ENCODE data around the gene DENND2D. TPM values are rescaled to one million over a fixed set of nuclear protein-coding genes. Genes with fewer than 3 reads are reported as not detected.

Gene DENND2D
- total and polyA plus RNA-seq, 10 of the 15 experiments (the other 5 are each of a cell fraction or from before 2014, with no cell fraction given), result 149 to 375 (median 172) TPM

DNA sequence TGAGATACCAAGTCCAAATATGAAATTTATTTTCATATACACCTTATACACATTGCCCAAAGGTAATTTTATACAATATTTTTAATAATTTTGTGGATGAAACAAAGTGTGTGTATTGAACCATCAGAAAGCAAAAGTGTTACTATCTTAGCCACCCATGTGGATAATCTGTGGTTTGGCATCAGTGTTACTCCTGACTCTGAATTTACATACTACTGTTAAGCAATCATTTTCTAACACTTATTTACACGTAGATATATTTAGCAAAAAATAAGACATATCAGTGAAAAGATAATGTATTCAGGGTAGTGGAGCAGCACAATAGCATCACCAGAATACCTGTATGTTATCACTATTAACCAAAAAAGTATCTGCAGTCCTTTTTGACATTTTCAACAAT is 23.8 kb downstream of the DENND2D start:
- FAIRE-seq (no peak), ATAC-seq (peak; percentile 68), DNase-seq (ENCODE audit: low read depth, low spot score) (no peak)
- H3K9ac ChIP-seq (ENCODE audit: control insufficient read depth, insufficient read depth, low read length), result no peak overlapping the region
- no TSS peak for BruUV-seq (replicated peaks)
- intact Hi-C loops (cut with micrococcal nuclease; ENCODE audit: unreplicated experiment) (no loop called here), in situ Hi-C loops (cut with MboI) (no loop called here)
- H4K20me1 ChIP-seq (ENCODE audit: control insufficient read depth, insufficient read depth), result no peaks in the 10 kb centered on the region
- peaks cover 0 to 8% of the 10 kb centered on the region in 2 experiments; a peak in 1 of 4 replicates for H3K36me3 ChIP-seq (ENCODE audit: control insufficient read depth in 2 of 2, insufficient read depth in 2 of 2, low read length in 1 of 2)
- ChIA-PET RAD21 (ENCODE audit: unreplicated experiment) (no interaction called here), SMC1A (ENCODE audit: uncharacterized antibody, unreplicated experiment) (interaction anchor here (0.9 to 1.7 kb wide), 3 partner anchors 11 to 25 kb away, joined by 3 read pairs; no protein-coding TSS in a partner anchor), POLR2A (no interaction called here), CTCF (no interaction called here)
- TF ChIP-seq, protein P1, sequence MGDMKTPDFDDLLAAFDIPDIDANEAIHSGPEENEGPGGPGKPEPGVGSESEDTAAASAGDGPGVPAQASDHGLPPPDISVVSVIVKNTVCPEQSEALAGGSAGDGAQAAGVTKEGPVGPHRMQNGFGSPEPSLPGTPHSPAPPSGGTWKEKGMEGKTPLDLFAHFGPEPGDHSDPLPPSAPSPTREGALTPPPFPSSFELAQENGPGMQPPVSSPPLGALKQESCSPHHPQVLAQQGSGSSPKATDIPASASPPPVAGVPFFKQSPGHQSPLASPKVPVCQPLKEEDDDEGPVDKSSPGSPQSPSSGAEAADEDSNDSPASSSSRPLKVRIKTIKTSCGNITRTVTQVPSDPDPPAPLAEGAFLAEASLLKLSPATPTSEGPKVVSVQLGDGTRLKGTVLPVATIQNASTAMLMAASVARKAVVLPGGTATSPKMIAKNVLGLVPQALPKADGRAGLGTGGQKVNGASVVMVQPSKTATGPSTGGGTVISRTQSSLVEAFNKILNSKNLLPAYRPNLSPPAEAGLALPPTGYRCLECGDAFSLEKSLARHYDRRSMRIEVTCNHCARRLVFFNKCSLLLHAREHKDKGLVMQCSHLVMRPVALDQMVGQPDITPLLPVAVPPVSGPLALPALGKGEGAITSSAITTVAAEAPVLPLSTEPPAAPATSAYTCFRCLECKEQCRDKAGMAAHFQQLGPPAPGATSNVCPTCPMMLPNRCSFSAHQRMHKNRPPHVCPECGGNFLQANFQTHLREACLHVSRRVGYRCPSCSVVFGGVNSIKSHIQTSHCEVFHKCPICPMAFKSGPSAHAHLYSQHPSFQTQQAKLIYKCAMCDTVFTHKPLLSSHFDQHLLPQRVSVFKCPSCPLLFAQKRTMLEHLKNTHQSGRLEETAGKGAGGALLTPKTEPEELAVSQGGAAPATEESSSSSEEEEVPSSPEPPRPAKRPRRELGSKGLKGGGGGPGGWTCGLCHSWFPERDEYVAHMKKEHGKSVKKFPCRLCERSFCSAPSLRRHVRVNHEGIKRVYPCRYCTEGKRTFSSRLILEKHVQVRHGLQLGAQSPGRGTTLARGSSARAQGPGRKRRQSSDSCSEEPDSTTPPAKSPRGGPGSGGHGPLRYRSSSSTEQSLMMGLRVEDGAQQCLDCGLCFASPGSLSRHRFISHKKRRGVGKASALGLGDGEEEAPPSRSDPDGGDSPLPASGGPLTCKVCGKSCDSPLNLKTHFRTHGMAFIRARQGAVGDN (IDR thresholded peaks at IDR 0.05), result 0 out of 2 replicates have a peak, but pooled peaks have one; percentile 33
- TF ChIP-seq, protein P2, sequence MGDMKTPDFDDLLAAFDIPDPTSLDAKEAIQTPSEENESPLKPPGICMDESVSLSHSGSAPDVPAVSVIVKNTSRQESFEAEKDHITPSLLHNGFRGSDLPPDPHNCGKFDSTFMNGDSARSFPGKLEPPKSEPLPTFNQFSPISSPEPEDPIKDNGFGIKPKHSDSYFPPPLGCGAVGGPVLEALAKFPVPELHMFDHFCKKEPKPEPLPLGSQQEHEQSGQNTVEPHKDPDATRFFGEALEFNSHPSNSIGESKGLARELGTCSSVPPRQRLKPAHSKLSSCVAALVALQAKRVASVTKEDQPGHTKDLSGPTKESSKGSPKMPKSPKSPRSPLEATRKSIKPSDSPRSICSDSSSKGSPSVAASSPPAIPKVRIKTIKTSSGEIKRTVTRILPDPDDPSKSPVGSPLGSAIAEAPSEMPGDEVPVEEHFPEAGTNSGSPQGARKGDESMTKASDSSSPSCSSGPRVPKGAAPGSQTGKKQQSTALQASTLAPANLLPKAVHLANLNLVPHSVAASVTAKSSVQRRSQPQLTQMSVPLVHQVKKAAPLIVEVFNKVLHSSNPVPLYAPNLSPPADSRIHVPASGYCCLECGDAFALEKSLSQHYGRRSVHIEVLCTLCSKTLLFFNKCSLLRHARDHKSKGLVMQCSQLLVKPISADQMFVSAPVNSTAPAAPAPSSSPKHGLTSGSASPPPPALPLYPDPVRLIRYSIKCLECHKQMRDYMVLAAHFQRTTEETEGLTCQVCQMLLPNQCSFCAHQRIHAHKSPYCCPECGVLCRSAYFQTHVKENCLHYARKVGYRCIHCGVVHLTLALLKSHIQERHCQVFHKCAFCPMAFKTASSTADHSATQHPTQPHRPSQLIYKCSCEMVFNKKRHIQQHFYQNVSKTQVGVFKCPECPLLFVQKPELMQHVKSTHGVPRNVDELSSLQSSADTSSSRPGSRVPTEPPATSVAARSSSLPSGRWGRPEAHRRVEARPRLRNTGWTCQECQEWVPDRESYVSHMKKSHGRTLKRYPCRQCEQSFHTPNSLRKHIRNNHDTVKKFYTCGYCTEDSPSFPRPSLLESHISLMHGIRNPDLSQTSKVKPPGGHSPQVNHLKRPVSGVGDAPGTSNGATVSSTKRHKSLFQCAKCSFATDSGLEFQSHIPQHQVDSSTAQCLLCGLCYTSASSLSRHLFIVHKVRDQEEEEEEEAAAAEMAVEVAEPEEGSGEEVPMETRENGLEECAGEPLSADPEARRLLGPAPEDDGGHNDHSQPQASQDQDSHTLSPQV (IDR thresholded peaks at IDR 0.05), result no peak
- TF ChIP-seq IRF5 (IDR thresholded peaks at IDR 0.05; ENCODE audit: borderline replicate concordance) (no peak), ZNF24 (IDR thresholded peaks at IDR 0.05) (0 out of 2 replicates have a peak, but pooled peaks have one; percentile 35), RUNX3 (IDR thresholded peaks at IDR 0.05; ENCODE audit: low read length) (0 out of 2 replicates have a peak, but pooled peaks have one; percentile 50), BMI1 (IDR thresholded peaks at IDR 0.05; ENCODE audit: borderline replicate concordance) (0 out of 2 replicates have a peak, but pooled peaks have one; percentile 17)
- TF ChIP-seq, protein P3, sequence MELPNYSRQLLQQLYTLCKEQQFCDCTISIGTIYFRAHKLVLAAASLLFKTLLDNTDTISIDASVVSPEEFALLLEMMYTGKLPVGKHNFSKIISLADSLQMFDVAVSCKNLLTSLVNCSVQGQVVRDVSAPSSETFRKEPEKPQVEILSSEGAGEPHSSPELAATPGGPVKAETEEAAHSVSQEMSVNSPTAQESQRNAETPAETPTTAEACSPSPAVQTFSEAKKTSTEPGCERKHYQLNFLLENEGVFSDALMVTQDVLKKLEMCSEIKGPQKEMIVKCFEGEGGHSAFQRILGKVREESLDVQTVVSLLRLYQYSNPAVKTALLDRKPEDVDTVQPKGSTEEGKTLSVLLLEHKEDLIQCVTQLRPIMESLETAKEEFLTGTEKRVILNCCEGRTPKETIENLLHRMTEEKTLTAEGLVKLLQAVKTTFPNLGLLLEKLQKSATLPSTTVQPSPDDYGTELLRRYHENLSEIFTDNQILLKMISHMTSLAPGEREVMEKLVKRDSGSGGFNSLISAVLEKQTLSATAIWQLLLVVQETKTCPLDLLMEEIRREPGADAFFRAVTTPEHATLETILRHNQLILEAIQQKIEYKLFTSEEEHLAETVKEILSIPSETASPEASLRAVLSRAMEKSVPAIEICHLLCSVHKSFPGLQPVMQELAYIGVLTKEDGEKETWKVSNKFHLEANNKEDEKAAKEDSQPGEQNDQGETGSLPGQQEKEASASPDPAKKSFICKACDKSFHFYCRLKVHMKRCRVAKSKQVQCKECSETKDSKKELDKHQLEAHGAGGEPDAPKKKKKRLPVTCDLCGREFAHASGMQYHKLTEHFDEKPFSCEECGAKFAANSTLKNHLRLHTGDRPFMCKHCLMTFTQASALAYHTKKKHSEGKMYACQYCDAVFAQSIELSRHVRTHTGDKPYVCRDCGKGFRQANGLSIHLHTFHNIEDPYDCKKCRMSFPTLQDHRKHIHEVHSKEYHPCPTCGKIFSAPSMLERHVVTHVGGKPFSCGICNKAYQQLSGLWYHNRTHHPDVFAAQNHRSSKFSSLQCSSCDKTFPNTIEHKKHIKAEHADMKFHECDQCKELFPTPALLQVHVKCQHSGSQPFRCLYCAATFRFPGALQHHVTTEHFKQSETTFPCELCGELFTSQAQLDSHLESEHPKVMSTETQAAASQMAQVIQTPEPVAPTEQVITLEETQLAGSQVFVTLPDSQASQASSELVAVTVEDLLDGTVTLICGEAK (IDR thresholded peaks at IDR 0.05; ENCODE audit: borderline replicate concordance), result peak; percentile 26; the same call in 1 of the 2 replicates
- H3K27ac ChIP-seq (ENCODE audit: control insufficient read depth, insufficient read depth), result no peak overlapping the region
- WGBS (ENCODE audit: insufficient coverage, insufficient replicate concordance, low lambda C conversion rate, missing lambda C conversion rate), result 0% methylated on average over 1 of the region's 1 CpG
- H3K79me2 ChIP-seq (ENCODE audit: control insufficient read depth, insufficient read depth, low read length), result peaks cover 8% of the 10 kb centered on the region
- no peaks in the 10 kb centered on the region for H3K27me3 ChIP-seq (replicated peaks in 1 of 2; ENCODE audit: control insufficient read depth in 2 of 2, insufficient read depth in 2 of 2, low read length in 1 of 2)
- no peaks in the 10 kb centered on the region for H3K9me3 ChIP-seq (replicated peaks; ENCODE audit: control insufficient read depth, insufficient read depth, low read length)
- H2AFZ ChIP-seq (ENCODE audit: control insufficient read depth, low read depth, low read length), result no peak overlapping the region
- H3K4me1 ChIP-seq (ENCODE audit: control insufficient read depth, insufficient read depth, low read length), result peaks cover 14% of the 10 kb centered on the region
- H3K4me3 ChIP-seq, result no peak overlapping the region
- no peak overlapping the region for H3K4me2 ChIP-seq (ENCODE audit: control insufficient read depth, insufficient read depth)
